ENCODE results near the gene SERGEF. TPM values are rescaled to one million over a fixed set of nuclear protein-coding genes. Genes with fewer than 3 reads are reported as not detected.
"Not testable (repeated sequence)": the region's sequence is repeated elsewhere in the genome, so short reads cannot be mapped to it uniquely, and the experiment has no call there.

The SERGEF gene
- total and polyA plus RNA-seq, 7 experiments from 2014 or later = 35.0 to 93.5 (median 53.7) TPM

DNA sequence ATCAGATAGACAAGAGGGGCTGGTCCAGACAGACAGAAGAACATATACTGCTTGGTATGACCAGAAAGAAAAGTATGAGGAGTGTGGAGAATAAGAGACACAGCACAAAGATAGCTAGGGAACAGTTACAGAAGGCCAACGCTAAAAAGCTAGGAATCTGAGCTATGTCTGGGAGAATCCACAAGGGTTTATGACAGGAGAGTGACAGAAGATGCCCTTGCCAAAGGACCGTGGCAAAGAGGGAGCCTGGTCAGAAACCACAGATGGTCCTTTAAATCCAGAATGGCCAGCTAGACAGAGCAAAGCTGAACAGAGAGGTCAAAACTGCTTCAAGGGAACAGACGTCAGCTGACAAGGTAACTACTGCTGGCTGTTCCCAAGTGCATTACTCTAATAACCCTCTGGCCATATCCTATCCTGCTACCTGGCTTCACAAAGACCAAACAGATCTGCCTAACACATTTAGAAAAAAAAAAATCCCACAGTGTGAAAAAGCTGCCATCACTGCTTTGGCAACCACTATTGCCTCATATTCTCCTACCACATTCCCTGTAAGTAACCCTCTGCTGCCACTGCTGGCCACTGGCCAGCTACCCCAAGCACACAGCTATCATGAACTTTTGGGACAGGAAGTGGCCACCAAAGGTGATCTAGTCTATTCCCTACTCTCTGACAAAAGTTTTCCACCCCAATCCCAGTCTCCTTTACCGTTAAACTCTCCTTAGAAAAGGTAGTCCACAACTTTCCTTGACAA, 7.3 kb downstream of the SERGEF start:
- Mint-ChIP-seq H3K27ac (peak overlapping the region in 3 of 9 donors; percentile 14 to 50 (median 36)), H3K27me3 (no peaks in the 10 kb centered on the region)

GRCh38 chr11:18001191-18001590, 11.7 kb downstream of the SERGEF start:
- H3K4me3 Mint-ChIP-seq = no peak overlapping the region
- Histone ChIP-seq H3K27me3 (ENCODE audit: control insufficient read depth in 2 of 2, insufficient read depth in 2 of 2, low read length in 2 of 2) (no peaks in the 10 kb centered on the region), H3K4me3 (ENCODE audit: low read length) (no peak overlapping the region), H3K9me3 (ENCODE audit: control insufficient read depth in 2 of 3, low read length in 3 of 3) (no peaks in the 10 kb centered on the region), H3K27ac (ENCODE audit: low read depth, low read length) (no peak overlapping the region), H3K36me3 (ENCODE audit: control insufficient read depth in 2 of 3, insufficient read depth in 3 of 3, low read length in 3 of 3) (peaks cover 1 to 65% (median 4%) of the 10 kb centered on the region in 3 experiments), H3K4me1 (ENCODE audit: control insufficient read depth in 2 of 2, insufficient read depth in 2 of 2, low read length in 2 of 2) (peaks cover 0 to 5% of the 10 kb centered on the region in 2 donors)
- intact Hi-C loops (cut with micrococcal nuclease) = no loop called here
- ATAC-seq (no peak), DNase-seq (no peak)
- no peaks in the 10 kb centered on the region for H3K27me3 Mint-ChIP-seq
- H3K4me1 Mint-ChIP-seq = peaks cover 4 to 20% (median 14%) of the 10 kb centered on the region in 7 donors
- peaks cover 12 to 59% (median 22%) of the 10 kb centered on the region in 5 donors for H3K36me3 Mint-ChIP-seq
- ChIA-PET POLR2A (no interaction called here), CTCF (interaction anchor here (0.8 kb wide), 1 partner anchor 13 kb away, joined by 3 read pairs; no protein-coding TSS in a partner anchor)
- peak overlapping the region in 3 of 9 donors; percentile 13 to 73 (median 28) for H3K27ac Mint-ChIP-seq
- H3K9me3 Mint-ChIP-seq = no peaks in the 10 kb centered on the region

More for the DNA sequence above, 7.3 kb downstream of the SERGEF start:
- peaks cover 0 to 12% (median 1%) of the 10 kb centered on the region in 7 donors for H3K4me1 Mint-ChIP-seq
- peaks cover 0 to 62% (median 9%) of the 10 kb centered on the region in 3 experiments for H3K36me3 ChIP-seq (ENCODE audit: control insufficient read depth in 2 of 3, insufficient read depth in 3 of 3, low read length in 3 of 3)
- no peaks in the 10 kb centered on the region for H3K27me3 ChIP-seq (ENCODE audit: control insufficient read depth in 2 of 2, insufficient read depth in 2 of 2, low read length in 2 of 2)
- H3K4me3 ChIP-seq (ENCODE audit: low read length) = no peak overlapping the region
- no peaks in the 10 kb centered on the region for H3K9me3 Mint-ChIP-seq
- ATAC-seq (no peak), DNase-seq (no peak)
- ChIA-PET POLR2A (no interaction called here), CTCF (interaction anchor here (1.1 kb wide), 1 partner anchor 101 kb away, joined by 4 read pairs; the partner anchor contains the start of gene SAAL1)
- no peak overlapping the region for H3K4me3 Mint-ChIP-seq
- H3K27ac ChIP-seq (ENCODE audit: low read depth, low read length) = no peak overlapping the region
- intact Hi-C loops (cut with micrococcal nuclease) = no loop called here
- no peaks in the 10 kb centered on the region for H3K4me1 ChIP-seq (ENCODE audit: control insufficient read depth in 2 of 2, insufficient read depth in 2 of 2, low read length in 2 of 2)
- peaks cover 9 to 36% (median 12%) of the 10 kb centered on the region in 5 donors for H3K36me3 Mint-ChIP-seq
- H3K9me3 ChIP-seq (ENCODE audit: control insufficient read depth in 2 of 3, low read length in 3 of 3) = no peaks in the 10 kb centered on the region

DNA sequence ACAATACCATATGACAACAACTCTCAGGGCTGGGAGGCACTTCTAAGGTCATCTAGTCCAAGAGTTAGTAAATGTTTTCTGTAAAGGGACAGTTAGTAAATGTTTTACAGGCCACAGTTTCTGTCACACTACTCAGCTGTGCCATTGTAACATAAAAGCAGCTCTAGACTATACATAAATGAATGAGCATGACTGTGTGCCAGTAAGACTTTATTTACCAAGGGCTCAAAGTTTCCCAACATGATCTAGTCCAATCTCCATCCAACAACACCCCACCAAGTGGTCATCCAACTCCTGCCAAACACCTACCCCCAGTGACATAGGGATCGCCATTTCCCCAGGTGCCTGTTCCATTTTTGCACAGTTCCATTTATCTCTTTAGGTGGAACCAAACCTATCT, 12.1 kb downstream of the SERGEF start:
- ATAC-seq (no peak), DNase-seq (no peak)
- H3K4me3 ChIP-seq (ENCODE audit: low read length) = no peak overlapping the region
- H3K27ac Mint-ChIP-seq = peak overlapping the region in 2 of 9 donors; percentile 28 to 73
- no peak overlapping the region for H3K27ac ChIP-seq (ENCODE audit: low read depth, low read length)
- ChIA-PET CTCF (interaction anchor here (0.8 kb wide), 1 partner anchor 13 kb away, joined by 3 read pairs; no protein-coding TSS in a partner anchor), POLR2A (no interaction called here)
- H3K9me3 Mint-ChIP-seq = no peaks in the 10 kb centered on the region
- H3K27me3 ChIP-seq (ENCODE audit: control insufficient read depth in 2 of 2, insufficient read depth in 2 of 2, low read length in 2 of 2) = no peaks in the 10 kb centered on the region
- no peaks in the 10 kb centered on the region for H3K9me3 ChIP-seq (ENCODE audit: control insufficient read depth in 2 of 3, low read length in 3 of 3)
- H3K4me3 Mint-ChIP-seq = no peak overlapping the region
- peaks cover 4 to 20% (median 14%) of the 10 kb centered on the region in 7 donors for H3K4me1 Mint-ChIP-seq
- peaks cover 4 to 65% (median 4%) of the 10 kb centered on the region in 3 experiments for H3K36me3 ChIP-seq (ENCODE audit: control insufficient read depth in 2 of 3, insufficient read depth in 3 of 3, low read length in 3 of 3)
- H3K27me3 Mint-ChIP-seq = no peaks in the 10 kb centered on the region
- H3K36me3 Mint-ChIP-seq = peaks cover 12 to 61% (median 20%) of the 10 kb centered on the region in 5 donors
- intact Hi-C loops (cut with micrococcal nuclease) = no loop called here
- peaks cover 0 to 5% of the 10 kb centered on the region in 2 donors for H3K4me1 ChIP-seq (ENCODE audit: control insufficient read depth in 2 of 2, insufficient read depth in 2 of 2, low read length in 2 of 2)

DNA sequence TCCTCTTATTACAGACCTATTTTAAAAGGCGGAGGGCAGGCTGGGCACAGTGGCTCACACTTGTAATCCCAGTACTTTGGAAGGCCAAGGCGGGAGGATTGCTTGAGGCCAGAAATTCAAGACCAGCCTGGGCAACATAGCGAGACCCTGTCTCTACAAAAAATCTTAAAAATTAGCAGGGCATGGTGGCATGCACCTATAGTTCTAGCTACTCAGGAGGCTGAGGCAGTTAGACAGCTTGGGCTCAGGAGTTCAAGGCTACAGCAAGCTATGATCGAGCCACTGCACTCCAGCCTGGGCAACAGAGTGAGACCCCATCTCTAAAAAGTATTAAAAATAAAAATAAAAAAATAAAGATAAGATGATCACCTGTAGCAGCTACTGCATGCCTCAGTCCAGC, 12.7 kb downstream of the SERGEF start:
- peak overlapping the region in 1 of 9 donors; percentile 30 for H3K27ac Mint-ChIP-seq
- H3K27me3 ChIP-seq (ENCODE audit: control insufficient read depth in 2 of 2, insufficient read depth in 2 of 2, low read length in 2 of 2); H3K27me3 Mint-ChIP-seq; H3K4me1 ChIP-seq (ENCODE audit: control insufficient read depth in 2 of 2, insufficient read depth in 2 of 2, low read length in 2 of 2); POLR2A ChIA-PET; H3K9me3 Mint-ChIP-seq; H3K4me3 ChIP-seq (ENCODE audit: low read length); CTCF ChIA-PET; H3K27ac ChIP-seq (ENCODE audit: low read depth, low read length); DNase-seq; intact Hi-C loops (cut with micrococcal nuclease); H3K4me3 Mint-ChIP-seq; H3K9me3 ChIP-seq (ENCODE audit: control insufficient read depth in 2 of 3, low read length in 3 of 3); ATAC-seq: not testable (repeated sequence)
- H3K36me3 Mint-ChIP-seq = peaks cover 16 to 60% (median 17%) of the 10 kb centered on the region in 5 donors
- peaks cover 4 to 65% (median 7%) of the 10 kb centered on the region in 3 experiments for H3K36me3 ChIP-seq (ENCODE audit: control insufficient read depth in 2 of 3, insufficient read depth in 3 of 3, low read length in 3 of 3)
- H3K4me1 Mint-ChIP-seq = peaks cover 4 to 20% (median 14%) of the 10 kb centered on the region in 7 donors

DNA sequence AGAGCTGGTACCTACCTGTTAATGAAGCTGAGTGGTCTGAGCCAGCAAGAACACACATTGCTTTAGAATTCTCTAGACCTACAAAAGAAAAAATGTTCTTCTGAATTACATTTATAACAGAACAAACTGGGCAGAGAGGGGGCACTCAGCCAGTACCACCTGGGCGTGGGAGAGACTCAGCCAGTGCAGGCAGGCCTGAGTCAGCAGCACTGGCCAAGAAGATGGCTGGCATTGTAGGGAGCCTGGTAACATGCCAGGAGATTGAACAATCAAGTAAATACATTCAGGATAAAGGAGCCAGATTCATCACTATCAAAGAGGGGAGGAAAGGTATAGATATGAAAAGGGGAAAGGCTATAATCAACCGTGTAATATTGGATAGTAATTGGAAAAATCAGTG, 19.9 kb downstream of the SERGEF start:
- Histone ChIP-seq H3K27me3 (ENCODE audit: control insufficient read depth in 2 of 2, insufficient read depth in 2 of 2, low read length in 2 of 2) (no peaks in the 10 kb centered on the region), H3K27ac (ENCODE audit: low read depth, low read length) (no peak overlapping the region), H3K9me3 (ENCODE audit: control insufficient read depth in 2 of 3, low read length in 3 of 3) (no peaks in the 10 kb centered on the region), H3K36me3 (ENCODE audit: control insufficient read depth in 2 of 3, insufficient read depth in 3 of 3, low read length in 3 of 3) (peaks cover 0 to 36% (median 9%) of the 10 kb centered on the region in 3 experiments), H3K4me3 (ENCODE audit: low read length) (no peak overlapping the region), H3K4me1 (ENCODE audit: control insufficient read depth in 2 of 2, insufficient read depth in 2 of 2, low read length in 2 of 2) (no peaks in the 10 kb centered on the region)
- DNase-seq = no peak
- Mint-ChIP-seq H3K4me1 (peaks cover 0 to 11% (median 3%) of the 10 kb centered on the region in 7 donors), H3K9me3 (no peaks in the 10 kb centered on the region), H3K36me3 (peaks cover 7 to 51% (median 11%) of the 10 kb centered on the region in 5 donors), H3K4me3 (no peak overlapping the region), H3K27me3 (no peaks in the 10 kb centered on the region), H3K27ac (peak overlapping the region in 2 of 9 donors; percentile 30 to 37)
- no peak for ATAC-seq
- intact Hi-C loops (cut with micrococcal nuclease) = loop anchor here in 1 of 2 donors (1.0 to 5.0 kb wide), 2 partner anchors 69 to 113 kb away; partner anchors contain the start of gene SAAL1
- ChIA-PET CTCF (interaction anchor here (0.7 to 2.4 kb wide), 3 partner anchors 32 to 114 kb away, joined by 3 to 14 read pairs (median 3); partner anchors contain the start of gene SAAL1), POLR2A (no interaction called here)

DNA sequence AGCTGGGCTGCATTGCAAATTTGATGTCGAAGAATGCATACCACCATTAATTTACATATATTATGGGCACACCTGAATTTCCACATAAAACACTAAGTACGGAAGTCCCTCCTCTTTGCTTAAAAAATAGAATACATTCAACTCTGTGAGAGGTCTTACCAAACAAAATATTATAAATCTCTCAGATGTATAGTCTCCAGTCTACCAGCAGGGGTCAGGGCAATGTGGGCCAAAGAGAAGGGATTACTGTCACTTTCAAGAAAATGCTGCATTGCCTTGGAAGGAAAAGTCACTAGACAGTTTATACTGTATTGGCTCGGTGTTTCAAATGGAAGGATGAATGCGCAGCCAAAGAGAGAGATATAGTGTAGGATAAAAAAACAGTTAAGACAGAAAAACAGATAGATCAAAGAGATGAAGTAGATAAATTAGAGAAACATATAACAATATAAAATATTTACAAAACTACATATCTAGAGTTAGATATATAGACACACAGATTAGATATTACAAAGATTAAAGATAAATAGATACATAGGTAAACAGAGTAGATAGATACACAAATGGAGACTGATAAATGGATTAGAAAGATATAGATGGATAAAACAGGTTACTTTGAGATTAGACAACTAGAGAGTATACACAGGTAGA, 20.9 kb downstream of the SERGEF start:
- no peaks in the 10 kb centered on the region for H3K27me3 Mint-ChIP-seq

More for the DNA sequence above, 20.9 kb downstream of the SERGEF start:
- no peak overlapping the region for H3K27ac ChIP-seq (ENCODE audit: low read depth, low read length)
- CTCF ChIA-PET = interaction anchor here (0.6 to 2.4 kb wide), 6 partner anchors 9 to 777 kb away, joined by 3 to 14 read pairs (median 4); partner anchors contain the start of gene SAAL1
- H3K4me1 Mint-ChIP-seq = peaks cover 0 to 11% (median 3%) of the 10 kb centered on the region in 7 donors
- H3K9me3 ChIP-seq (ENCODE audit: control insufficient read depth in 2 of 3, low read length in 3 of 3) = no peaks in the 10 kb centered on the region
- H3K9me3 Mint-ChIP-seq = no peaks in the 10 kb centered on the region
- no peaks in the 10 kb centered on the region for H3K27me3 ChIP-seq (ENCODE audit: control insufficient read depth in 2 of 2, insufficient read depth in 2 of 2, low read length in 2 of 2)
- POLR2A ChIA-PET = no interaction called here
- ATAC-seq (peak; percentile 82), DNase-seq (peak in 8 of 9 donors; percentile 23 to 65 (median 49))
- peaks cover 0 to 46% (median 11%) of the 10 kb centered on the region in 3 experiments for H3K36me3 ChIP-seq (ENCODE audit: control insufficient read depth in 2 of 3, insufficient read depth in 3 of 3, low read length in 3 of 3)
- H3K4me3 Mint-ChIP-seq = no peak overlapping the region
- H3K36me3 Mint-ChIP-seq = peaks cover 12 to 55% (median 19%) of the 10 kb centered on the region in 5 donors
- intact Hi-C loops (cut with micrococcal nuclease) = loop anchor here (1.0 to 5.0 kb wide), 4 partner anchors 21 to 772 kb away; partner anchors contain the start of genes SAAL1 (in 2 of the 2) and SERGEF (in 1 of the 2)
- H3K4me3 ChIP-seq (ENCODE audit: low read length) = no peak overlapping the region
- no peaks in the 10 kb centered on the region for H3K4me1 ChIP-seq (ENCODE audit: control insufficient read depth in 2 of 2, insufficient read depth in 2 of 2, low read length in 2 of 2)
- H3K27ac Mint-ChIP-seq = no peak overlapping the region
